Transverse colon (tissue), 4 donors: ENCODE results near the gene R3HDML. TPM values are rescaled to one million over a fixed set of nuclear protein-coding genes. Genes with fewer than 3 reads are reported as not detected.

ENCODE experiments used
- DNase-seq: peaks from one replicate; pipeline ENCODE4 v3.0.0-alpha.2; 2019
- H3K27ac ChIP-seq, 4 donors: fragments of 200-600 bp; sonication (generic); 2 replicates each; pipeline ENCODE4 v1.5.1; 2016 to 2018; ENCODE audit warnings: inconsistent platforms in 4 of 4
- H3K27me3 ChIP-seq: fragments of 200-600 bp; sonication (generic); 2 replicates; pipeline ENCODE4 v1.5.1; 2017; ENCODE audit warnings: inconsistent platforms
- H3K36me3 ChIP-seq, 4 donors: fragments of 200-600 bp; sonication (generic); 2 replicates each; pipeline ENCODE4 v1.5.1; 2017 to 2019; ENCODE audit warnings: inconsistent platforms in 4 of 4
- H3K4me1 ChIP-seq, 4 donors: fragments of 200-600 bp; sonication (generic); 2 replicates each; pipeline ENCODE4 v1.5.1; 2017 to 2020; ENCODE audit warnings: inconsistent platforms in 4 of 4
- H3K4me3 ChIP-seq, 4 donors: fragments of 200-600 bp; sonication (generic); 1 replicate in 1 of 4; 2 replicates in 3 of 4; pipeline versions ENCODE4 v1.5.1 to v1.6.1; 2017 to 2019; ENCODE audit warnings: inconsistent platforms in 4 of 4
- H3K9me3 ChIP-seq, 2 donors: fragments of 200-600 bp; sonication (generic); 2 replicates each; pipeline ENCODE4 v1.5.1; 2017 to 2019; ENCODE audit warnings: inconsistent platforms in 2 of 2
- EP300 ChIP-seq: sonication (generic); formaldehyde crosslinking; IDR thresholded peaks from one replicate; pipeline ENCODE4 v1.6.1; 2017; ENCODE audit warnings: antibody characterized with exemption, low read depth
- POLR2A ChIP-seq: fragments of 450-650 bp; IDR thresholded peaks from one replicate; pipeline ENCODE4 v1.6.1; 2016; ENCODE audit warnings: antibody characterized with exemption, mild to moderate bottlenecking, moderate library complexity
- POLR2AphosphoS5 ChIP-seq, 3 donors: sonication (generic); formaldehyde crosslinking; IDR thresholded peaks; one replicate each; pipeline ENCODE4 v1.6.1; 2016; ENCODE audit warnings: antibody characterized with exemption in 3 of 3
- WGBS, 2 donors: methylation state at CpG; one replicate each; pipeline ENCODE4 v1.1.5; 2018; ENCODE audit warnings: low coverage in 1 of 2; 5-methylcytosine and 5-hydroxymethylcytosine counted together
- in situ Hi-C, 4 donors: fragments of 200-750 bp; cut with MboI; loops; one replicate each; pipeline versions ENCODE4 v1.15.0 to v1.15.1; 2017; ENCODE audit warnings: low sequenced_read_pairs in 3 of 4, low pct_ligation_motif_present in 1 of 4, low pct_unique_long_range_greater_than_20kb in 1 of 4
- intact Hi-C: fragments of 100-400 bp; cut with DNase I; formaldehyde crosslinking; loops from one replicate; pipeline ENCODE4 v1.15.1; 2023; ENCODE audit warnings: low total_unique reads
- total RNA-seq, 4 donors: library from RNA; depleted of rRNA; stranded (reverse); fragments of >200 nt; gene quantifications; one replicate each; pipeline ENCODE4 v1.1.0, GENCODE V29; 2016
- TF ChIP-seq, protein P1 (sequence below), 5 experiments: fragments of 200-600 bp in 3 of 5; fragments of 450-650 bp in 2 of 5; sonication (generic) in 3 of 5; IDR thresholded peaks; 1 replicate in 2 of 5; 2 replicates in 3 of 5; pipeline ENCODE4 v1.5.1; 2016 to 2017; ENCODE audit warnings: antibody characterized with exemption in 5 of 5, inconsistent platforms in 3 of 5, mild to moderate bottlenecking in 2 of 5, moderate library complexity in 1 of 5

R3HDML gene
- total RNA-seq = not detected

- H3K27ac ChIP-seq = no peak within 1 kb of the TSS
- no peaks in the 10 kb centered on the region for H3K36me3 ChIP-seq
- WGBS, 2 donors = 85% methylated on average over 16 of the region's 16 CpGs; no CpG with 5 or more reads in 1 of the 2 donors
- intact Hi-C loops = no loop called here
- no peaks in the 10 kb centered on the region for H3K4me1 ChIP-seq
- in situ Hi-C loops = no loop called here
- H3K27me3 ChIP-seq = peaks cover 4% of the 10 kb centered on the region
- H3K9me3 ChIP-seq = no peaks in the 10 kb centered on the region
- no peak within 1 kb of the TSS for H3K4me3 ChIP-seq
- no peak for DNase-seq
- TF ChIP-seq POLR2A (no peak), EP300 (no peak), POLR2AphosphoS5 (IDR thresholded peaks at IDR 0.05) (no peak)
- TF ChIP-seq, protein P1, sequence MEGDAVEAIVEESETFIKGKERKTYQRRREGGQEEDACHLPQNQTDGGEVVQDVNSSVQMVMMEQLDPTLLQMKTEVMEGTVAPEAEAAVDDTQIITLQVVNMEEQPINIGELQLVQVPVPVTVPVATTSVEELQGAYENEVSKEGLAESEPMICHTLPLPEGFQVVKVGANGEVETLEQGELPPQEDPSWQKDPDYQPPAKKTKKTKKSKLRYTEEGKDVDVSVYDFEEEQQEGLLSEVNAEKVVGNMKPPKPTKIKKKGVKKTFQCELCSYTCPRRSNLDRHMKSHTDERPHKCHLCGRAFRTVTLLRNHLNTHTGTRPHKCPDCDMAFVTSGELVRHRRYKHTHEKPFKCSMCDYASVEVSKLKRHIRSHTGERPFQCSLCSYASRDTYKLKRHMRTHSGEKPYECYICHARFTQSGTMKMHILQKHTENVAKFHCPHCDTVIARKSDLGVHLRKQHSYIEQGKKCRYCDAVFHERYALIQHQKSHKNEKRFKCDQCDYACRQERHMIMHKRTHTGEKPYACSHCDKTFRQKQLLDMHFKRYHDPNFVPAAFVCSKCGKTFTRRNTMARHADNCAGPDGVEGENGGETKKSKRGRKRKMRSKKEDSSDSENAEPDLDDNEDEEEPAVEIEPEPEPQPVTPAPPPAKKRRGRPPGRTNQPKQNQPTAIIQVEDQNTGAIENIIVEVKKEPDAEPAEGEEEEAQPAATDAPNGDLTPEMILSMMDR (IDR thresholded peaks at IDR 0.05) = no peak
Measured at GRCh38 chr20:44336725-44337380, at the start of gene R3HDML. TSS of gene R3HDML (plus strand) at chr20:44337043. CDS start at chr20:44337158, 115 bp downstream.

DNA sequence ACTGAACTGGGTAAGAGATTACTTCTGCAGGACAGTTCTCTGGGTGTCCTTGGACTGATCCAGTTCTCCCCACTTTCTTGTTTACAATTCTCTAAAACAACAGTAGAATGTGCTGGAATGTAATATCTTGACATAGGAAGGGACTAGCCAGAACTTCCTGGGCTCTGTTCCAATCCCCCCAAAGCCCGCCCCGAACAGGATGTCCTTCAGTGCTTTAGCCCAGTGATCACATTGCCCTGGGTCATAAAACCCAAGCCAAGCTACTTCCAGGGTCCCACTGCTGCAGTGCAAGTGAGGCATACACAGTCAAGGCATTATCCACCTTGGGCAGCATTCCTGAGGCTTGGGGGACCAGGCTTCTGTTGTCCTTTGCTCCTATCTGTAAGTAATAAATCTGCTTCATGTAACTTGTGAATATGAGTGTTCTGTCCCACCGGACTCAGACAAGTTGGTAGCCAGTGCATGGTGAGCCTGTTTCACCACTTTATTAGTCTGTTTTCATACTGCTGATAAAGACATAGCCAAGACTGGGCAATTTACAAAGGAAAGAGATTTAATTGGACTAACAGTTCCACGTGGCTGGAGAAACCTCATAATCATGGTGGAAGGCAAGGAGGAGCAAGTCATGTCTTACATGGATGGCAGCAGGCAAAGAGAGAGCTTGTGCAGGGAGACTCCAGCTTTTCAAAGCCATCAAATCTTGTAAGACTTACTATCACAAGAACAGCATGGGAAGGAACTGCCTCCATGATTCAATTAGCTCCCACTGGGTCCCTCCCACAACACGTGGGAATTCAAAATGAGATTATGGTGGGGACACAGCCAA is 49.4 kb upstream of the R3HDML start:
- 40 to 56% methylated on average over 3 to 5 of the region's 5 CpGs for WGBS, 2 donors
- Histone ChIP-seq H3K9me3 (no peaks in the 10 kb centered on the region), H3K4me3 (no peak overlapping the region), H3K27ac (no peak overlapping the region), H3K27me3 (no peaks in the 10 kb centered on the region), H3K36me3 (no peaks in the 10 kb centered on the region), H3K4me1 (peaks cover 0 to 11% (median 0%) of the 10 kb centered on the region in 4 donors)
- in situ Hi-C loops = no loop called here
- peak; percentile 44 for DNase-seq
- TF ChIP-seq POLR2AphosphoS5 (IDR thresholded peaks at IDR 0.05) = no peak
- TF ChIP-seq, protein P1 (IDR thresholded peaks at IDR 0.05) = no peak
- no peak for TF ChIP-seq POLR2A
- TF ChIP-seq EP300 = no peak
- intact Hi-C loops = loop anchor here (5.0 kb wide), 1 partner anchor 380 kb away; no protein-coding TSS in a partner anchor

- Histone ChIP-seq H3K36me3 (no peaks in the 10 kb centered on the region), H3K4me3 (no peak overlapping the region), H3K9me3 (no peaks in the 10 kb centered on the region), H3K27ac (no peak overlapping the region), H3K27me3 (no peaks in the 10 kb centered on the region), H3K4me1 (peaks cover 0 to 11% (median 0%) of the 10 kb centered on the region in 4 donors)
- in situ Hi-C loops = no loop called here
- TF ChIP-seq POLR2AphosphoS5 (IDR thresholded peaks at IDR 0.05) (no peak), POLR2A (no peak), EP300 (no peak)
- TF ChIP-seq, protein P1 (IDR thresholded peaks at IDR 0.05) = no peak
- 86 to 95% methylated on average over 3 of the region's 3 CpGs for WGBS, 2 donors
- DNase-seq = peak; percentile 13
- intact Hi-C loops = loop anchor here (5.0 kb wide), 1 partner anchor 381 kb away; no protein-coding TSS in a partner anchor
Measured at GRCh38 chr20:44288252-44288651, 48.6 kb upstream of the R3HDML start.

- TF ChIP-seq, protein P1 (IDR thresholded peaks at IDR 0.05) = no peak
- TF ChIP-seq POLR2AphosphoS5 (IDR thresholded peaks at IDR 0.05) = no peak
- TF ChIP-seq EP300 = no peak
- TF ChIP-seq POLR2A = no peak
- in situ Hi-C loops = no loop called here
- Histone ChIP-seq H3K4me1 (peaks cover 0 to 11% (median 0%) of the 10 kb centered on the region in 4 donors), H3K27ac (no peak overlapping the region), H3K9me3 (no peaks in the 10 kb centered on the region), H3K27me3 (no peaks in the 10 kb centered on the region), H3K36me3 (no peaks in the 10 kb centered on the region), H3K4me3 (no peak overlapping the region)
- no peak for DNase-seq
- 94 to 97% methylated on average over 4 to 7 of the region's 7 CpGs for WGBS, 2 donors
- intact Hi-C loops = no loop called here
Measured at GRCh38 chr20:44291754-44292153, 45.1 kb upstream of the R3HDML start.
